HG03039 (cell line): ENCODE data around the gene PORCN.
"Not testable (repeated sequence)": the region's sequence is repeated elsewhere in the genome, so short reads cannot be mapped to it uniquely, and the experiment has no call there.

ENCODE experiments used
- ATAC-seq: cut with Tn5 transposase; IDR thresholded peaks from one replicate; pipeline ENCODE4 v1.9.1; 2021; ENCODE audit warnings: mild to moderate bottlenecking, moderate library complexity; ENCODE audit not compliant: unreplicated experiment

PORCN gene

GRCh38 chrX:48509619-48510018 lies 827 bp downstream of the PORCN start:
- no peak for ATAC-seq

- no peak for ATAC-seq
Observed at GRCh38 chrX:48511560-48511959, 2.8 kb downstream of the PORCN start.

- ATAC-seq: no peak
Observed at GRCh38 chrX:48512371-48512935, 3.7 kb downstream of the PORCN start.

GRCh38 chrX:48513670-48514069 lies 4.9 kb downstream of the PORCN start:
- ATAC-seq: no peak

DNA sequence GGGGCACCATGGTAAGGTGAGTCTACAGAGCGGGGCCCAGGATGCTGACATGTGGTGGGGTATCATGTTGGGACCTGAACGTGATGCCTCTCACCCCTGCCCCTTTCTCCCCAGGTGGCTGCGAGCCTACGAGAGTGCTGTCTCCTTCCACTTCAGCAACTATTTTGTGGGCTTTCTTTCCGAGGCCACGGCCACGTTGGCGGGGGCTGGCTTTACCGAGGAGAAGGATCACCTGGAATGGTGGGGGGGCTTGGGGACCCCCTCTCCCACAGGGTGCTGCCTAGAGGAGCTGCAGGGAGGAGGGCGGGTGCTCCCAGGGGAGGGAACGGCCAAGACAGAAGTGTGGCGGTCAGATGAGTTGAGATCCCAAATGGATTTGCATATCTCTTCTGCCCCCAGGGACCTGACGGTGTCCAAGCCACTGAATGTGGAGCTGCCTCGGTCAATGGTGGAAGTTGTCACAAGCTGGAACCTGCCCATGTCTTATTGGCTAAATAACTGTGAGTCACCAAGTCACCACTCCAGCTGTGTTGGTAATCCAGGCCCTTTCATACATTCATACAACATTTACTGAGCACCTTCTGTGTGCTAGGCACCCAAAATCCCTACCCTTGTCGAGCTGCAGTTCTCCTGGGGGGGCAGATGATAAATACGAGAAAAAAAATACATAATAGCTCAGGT lies 5.5 kb downstream of the PORCN start:
- ATAC-seq: no peak

DNA sequence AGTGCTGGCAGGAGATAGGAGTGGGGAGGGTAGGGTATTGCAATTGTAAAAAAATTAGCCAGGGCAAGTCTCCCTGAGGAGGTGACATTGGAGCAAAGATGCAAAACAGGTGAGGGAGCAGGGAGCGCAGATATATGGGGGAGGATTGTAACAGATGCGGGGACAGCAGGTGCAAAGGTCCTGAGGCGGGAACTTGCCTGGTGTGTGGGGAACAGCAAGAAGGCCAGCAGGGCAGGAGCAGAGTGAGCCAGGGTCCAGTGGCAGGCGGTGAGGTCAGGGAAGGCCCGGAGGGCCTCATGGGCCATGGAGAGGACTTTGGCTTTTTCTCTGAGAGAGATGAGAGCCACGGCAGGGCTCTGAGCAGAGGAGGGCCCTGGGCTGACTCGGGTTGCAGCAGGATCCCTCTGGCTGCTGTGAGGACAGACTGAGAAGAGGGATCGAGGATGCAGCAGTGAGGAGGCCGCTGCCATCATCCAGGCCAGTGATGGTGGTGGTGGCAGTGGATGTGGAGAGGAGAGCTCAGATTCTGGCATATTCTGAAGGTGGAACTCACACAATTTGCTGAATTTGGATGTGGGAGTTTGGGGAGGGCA lies 6.2 kb downstream of the PORCN start:
- no peak for ATAC-seq

- no peak for ATAC-seq
Observed at GRCh38 chrX:48515842-48516241, 7.0 kb downstream of the PORCN start.

DNA sequence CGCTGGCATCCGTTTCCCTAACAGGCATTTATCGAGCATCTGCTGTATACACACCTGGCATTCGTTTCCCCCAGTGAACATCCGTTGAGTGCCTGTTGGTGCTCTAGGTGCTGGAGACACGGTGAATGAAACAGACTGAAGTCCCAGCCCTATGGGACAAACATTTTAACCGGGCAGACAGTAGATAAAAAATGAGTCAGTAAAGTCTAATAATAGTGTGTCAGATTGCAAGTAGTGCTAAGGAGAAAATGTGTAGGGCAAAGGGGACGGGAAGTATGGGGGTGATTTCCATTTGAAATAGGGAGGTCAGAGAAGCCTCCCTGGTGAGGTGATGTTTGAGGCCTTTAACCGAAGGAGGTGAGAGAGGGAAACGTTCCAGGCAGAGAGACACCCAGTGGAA lies 7.5 kb downstream of the PORCN start:
- ATAC-seq: no peak

DNA sequence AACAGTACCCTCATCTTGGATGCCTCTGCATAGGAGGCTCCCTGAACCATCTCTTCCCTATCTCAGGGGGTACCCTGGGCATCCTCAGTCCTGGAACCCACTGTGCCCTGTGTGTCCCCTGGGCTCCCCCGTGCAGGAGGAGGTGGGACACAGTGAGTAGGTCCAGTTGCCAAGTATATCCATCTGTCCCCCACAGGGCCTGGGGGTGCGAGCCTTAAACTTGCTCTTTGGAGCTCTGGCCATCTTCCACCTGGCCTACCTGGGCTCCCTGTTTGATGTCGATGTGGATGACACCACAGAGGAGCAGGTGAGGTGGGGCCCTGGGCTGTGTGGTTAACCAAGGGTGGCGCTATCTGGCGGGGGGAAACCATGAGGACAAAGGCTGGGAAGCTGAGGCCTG lies 8.2 kb downstream of the PORCN start:
- no peak for ATAC-seq

DNA sequence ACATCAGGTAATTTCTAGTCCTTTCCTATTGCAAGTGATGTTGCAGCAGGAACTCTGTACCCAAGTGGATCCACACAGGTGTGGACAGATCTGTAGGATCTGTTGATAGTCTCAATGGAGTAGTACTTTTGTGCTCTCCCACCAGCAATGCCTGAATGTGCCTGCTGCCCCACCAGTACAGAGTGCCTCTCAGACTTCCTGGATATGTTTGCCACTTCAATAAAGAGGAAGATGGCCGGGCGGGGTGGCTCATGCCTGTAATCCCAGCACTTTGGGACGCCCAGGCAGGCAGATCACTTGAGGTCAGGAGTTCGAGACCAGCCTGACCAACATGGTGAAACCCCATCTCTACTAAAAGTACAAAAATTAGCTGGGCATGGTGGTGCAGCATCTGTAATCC lies 10.7 kb downstream of the PORCN start:
- ATAC-seq: not testable (repeated sequence)

- no peak for ATAC-seq
Observed at GRCh38 chrX:48520455-48520854, 11.7 kb downstream of the PORCN start.

GRCh38 chrX:48520976-48521352 lies 12.2 kb downstream of the PORCN start:
- no peak for ATAC-seq

GRCh38 chrX:48521353-48522243 lies 12.8 kb downstream of the PORCN start, which contains the start of gene EBP:
EBP (plus strand) TSS chrX:48521808; CDS start chrX:48523772, 1,964 bp downstream.
- ATAC-seq: peak; percentile 93

DNA sequence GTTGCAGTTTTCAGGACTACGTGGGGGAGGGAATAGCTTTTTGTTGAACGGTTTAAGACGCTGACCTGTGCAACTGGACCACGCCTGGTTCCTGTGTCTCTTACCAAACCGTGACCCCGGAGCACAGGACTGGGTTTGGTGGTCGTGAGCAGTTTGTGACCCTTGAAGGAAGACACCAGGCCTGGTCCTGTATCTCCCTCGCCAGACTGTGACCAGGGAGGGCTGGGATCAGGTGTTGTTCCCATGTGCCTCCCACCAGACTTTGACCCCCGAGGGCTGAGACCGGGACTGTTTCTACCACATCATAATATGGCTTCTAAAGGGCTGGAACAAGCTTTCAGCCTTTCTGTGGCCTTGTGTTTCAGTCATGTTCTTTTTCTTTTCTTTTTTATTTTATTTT lies 13.5 kb downstream of the PORCN start:
- ATAC-seq: no peak

DNA sequence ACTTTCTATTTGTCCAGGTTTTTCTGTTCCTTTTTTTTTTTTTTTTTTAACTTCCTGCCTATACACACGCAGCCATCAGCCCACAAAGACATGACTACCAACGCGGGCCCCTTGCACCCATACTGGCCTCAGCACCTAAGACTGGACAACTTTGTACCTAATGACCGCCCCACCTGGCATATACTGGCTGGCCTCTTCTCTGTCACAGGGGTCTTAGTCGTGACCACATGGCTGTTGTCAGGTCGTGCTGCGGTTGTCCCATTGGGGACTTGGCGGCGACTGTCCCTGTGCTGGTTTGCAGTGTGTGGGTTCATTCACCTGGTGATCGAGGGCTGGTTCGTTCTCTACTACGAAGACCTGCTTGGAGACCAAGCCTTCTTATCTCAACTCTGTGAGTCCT lies 14.9 kb downstream of the PORCN start:
- no peak for ATAC-seq

DNA sequence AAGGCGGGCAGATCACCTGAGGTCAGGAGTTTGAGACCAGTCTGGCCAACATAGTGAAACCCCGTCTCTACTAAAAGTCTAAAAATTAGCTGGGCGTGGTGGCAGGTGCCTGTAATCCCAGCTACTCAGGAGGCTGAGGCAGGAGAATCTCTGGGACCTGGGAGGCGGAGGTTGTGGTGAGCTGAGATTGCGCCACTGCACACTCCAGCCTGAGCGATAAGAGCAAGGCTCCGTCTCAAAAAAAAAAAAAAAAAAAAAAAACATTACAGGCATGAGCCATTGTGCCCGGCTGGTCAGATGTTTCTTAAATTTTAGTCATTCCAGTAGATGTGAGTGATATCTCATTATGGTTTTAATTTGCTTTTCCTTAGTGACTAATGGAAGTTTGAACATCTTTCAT lies 17.1 kb downstream of the PORCN start:
- not testable (repeated sequence) for ATAC-seq

DNA sequence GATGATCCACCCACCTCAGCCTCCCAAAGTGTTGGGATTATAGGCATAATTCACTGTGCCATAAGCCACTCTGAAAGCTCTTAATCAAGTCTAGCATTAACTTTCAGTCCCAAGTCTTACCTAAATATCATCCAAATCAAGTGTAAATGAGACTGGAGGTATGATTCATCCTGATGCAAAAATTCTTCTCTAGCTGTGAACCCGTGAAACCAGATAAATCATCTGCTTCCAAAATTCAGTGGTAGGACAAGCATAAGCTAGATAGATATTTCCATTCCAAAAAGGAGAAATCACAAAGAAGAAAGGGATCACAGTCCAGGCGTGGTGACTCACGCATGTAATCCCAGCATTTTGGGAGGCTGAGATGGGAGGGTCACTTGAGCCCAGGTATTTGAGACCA lies 21.9 kb downstream of the PORCN start:
- ATAC-seq: no peak

GRCh38 chrX:48531358-48531959 lies 22.7 kb downstream of the PORCN start:
- no peak for ATAC-seq

- no peak for ATAC-seq
Observed at GRCh38 chrX:48532161-48532560, 23.4 kb downstream of the PORCN start.

DNA sequence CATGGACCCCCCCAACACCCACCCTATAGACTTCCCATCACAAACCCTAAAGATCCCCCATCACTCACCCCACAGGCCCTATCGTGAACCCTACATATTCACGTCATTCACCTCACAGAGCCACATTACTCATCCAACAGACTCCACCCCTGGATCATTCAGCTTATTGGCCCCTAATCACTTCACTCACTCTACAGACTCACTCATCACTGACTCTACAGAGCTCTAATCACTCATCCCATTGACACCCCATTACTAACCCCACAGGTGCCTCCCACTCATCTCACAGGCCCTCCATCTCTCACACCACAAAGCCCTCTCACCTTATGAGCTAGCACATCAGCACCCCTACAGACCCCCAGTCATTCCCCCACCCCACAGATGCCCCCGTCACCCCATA lies 24.4 kb downstream of the PORCN start:
- ATAC-seq: no peak
